Measurements from ENCODE around the gene TOMM22.
A peak's percentile ranks its signal among the peaks of the same experiment; 100 is the strongest.

The TOMM22 gene

GRCh38 chr22:38696606-38697424 lies 15.1 kb downstream of the TOMM22 start:
- no peak for DNase-seq (ENCODE audit: low spot score)

- DNase-seq (ENCODE audit: low spot score), result no peak
Observed at GRCh38 chr22:38697425-38698089, 15.8 kb downstream of the TOMM22 start.

- DNase-seq (ENCODE audit: low spot score), result no peak
Observed at GRCh38 chr22:38698407-38699094, 16.8 kb downstream of the TOMM22 start.

- DNase-seq (ENCODE audit: low spot score), result no peak
Observed at GRCh38 chr22:38699143-38699542, 17.4 kb downstream of the TOMM22 start.

GRCh38 chr22:38699784-38700183 lies 18.0 kb downstream of the TOMM22 start:
- DNase-seq (ENCODE audit: low spot score), result no peak

- DNase-seq (ENCODE audit: low spot score), result peak; percentile 44
Observed at GRCh38 chr22:38700270-38700788, 18.6 kb downstream of the TOMM22 start.

- peak; percentile 97 for DNase-seq (ENCODE audit: low spot score)
Observed at GRCh38 chr22:38700789-38701628, 19.3 kb downstream of the TOMM22 start, which contains the start of gene JOSD1. Gene JOSD1 (minus strand): TSS chr22:38700943. CDS start chr22:38699987, 956 bp downstream.

GRCh38 chr22:38704654-38705234 lies 23.0 kb downstream of the TOMM22 start:
- peak; percentile 36 for DNase-seq (ENCODE audit: low spot score)

- DNase-seq (ENCODE audit: low spot score), result peak; percentile 100
Observed at GRCh38 chr22:38705235-38706100, 23.7 kb downstream of the TOMM22 start, which contains the start of gene GTPBP1. Gene GTPBP1 (plus strand): TSS chr22:38705944. CDS start chr22:38705956, 12 bp downstream.

- DNase-seq (ENCODE audit: low spot score), result peak; percentile 47
Observed at GRCh38 chr22:38706101-38706900, 24.5 kb downstream of the TOMM22 start.

- DNase-seq (ENCODE audit: low spot score), result no peak
Observed at GRCh38 chr22:38706901-38707195, 25.1 kb downstream of the TOMM22 start.

- no peak for DNase-seq (ENCODE audit: low spot score)
Observed at GRCh38 chr22:38707346-38707745, 25.6 kb downstream of the TOMM22 start.

GRCh38 chr22:38707984-38708383 lies 26.2 kb downstream of the TOMM22 start:
- no peak for DNase-seq (ENCODE audit: low spot score)

GRCh38 chr22:38709306-38709705 lies 27.5 kb downstream of the TOMM22 start:
- DNase-seq (ENCODE audit: low spot score), result peak; percentile 34

GRCh38 chr22:38710351-38710750 lies 28.6 kb downstream of the TOMM22 start:
- no peak for DNase-seq (ENCODE audit: low spot score)

GRCh38 chr22:38710866-38711265 lies 29.1 kb downstream of the TOMM22 start:
- DNase-seq (ENCODE audit: low spot score), result no peak

- no peak for DNase-seq (ENCODE audit: low spot score)
Observed at GRCh38 chr22:38712486-38713207, 30.9 kb downstream of the TOMM22 start.

- DNase-seq (ENCODE audit: low spot score), result no peak
Observed at GRCh38 chr22:38713921-38714320, 32.2 kb downstream of the TOMM22 start.

Measured in NAMALWA (cell line).